Subcutaneous abdominal adipose tissue (tissue), 5 donors: ENCODE measurements around the gene CDH18.

ENCODE experiments used
- H3K27ac ChIP-seq: one replicate; pipeline ENCODE4 v1.7.0; 2013; ENCODE audit warnings: low read depth, mild to moderate bottlenecking, inconsistent platforms, low read length, moderate library complexity
- H3K27me3 ChIP-seq, 5 donors: one replicate each; pipeline ENCODE4 v1.7.0; 2013; ENCODE audit warnings: low read length in 5 of 5, inconsistent platforms in 1 of 5; ENCODE audit not compliant: control insufficient read depth in 5 of 5, insufficient read depth in 4 of 5
- H3K36me3 ChIP-seq, 5 donors: one replicate each; pipeline ENCODE4 v1.7.0; 2013; ENCODE audit warnings: low read length in 5 of 5; ENCODE audit not compliant: control insufficient read depth in 5 of 5, insufficient read depth in 5 of 5
- H3K4me1 ChIP-seq, 5 donors: one replicate each; pipeline ENCODE4 v1.7.0; 2013; ENCODE audit warnings: low read length in 5 of 5, mild to moderate bottlenecking in 3 of 5, moderate library complexity in 1 of 5; ENCODE audit not compliant: control insufficient read depth in 5 of 5, insufficient read depth in 5 of 5
- H3K4me3 ChIP-seq, 5 donors: one replicate each; pipeline ENCODE4 v1.7.0; 2013; ENCODE audit warnings: low read length in 5 of 5, low read depth in 1 of 5
- H3K9ac ChIP-seq, 5 donors: one replicate each; pipeline ENCODE4 v1.7.0; 2013; ENCODE audit warnings: low read length in 5 of 5, mild to moderate bottlenecking in 4 of 5, moderate library complexity in 3 of 5
- H3K9me3 ChIP-seq, 5 donors: one replicate each; pipeline ENCODE4 v1.7.0; 2013; ENCODE audit warnings: low read length in 5 of 5; ENCODE audit not compliant: control insufficient read depth in 5 of 5
- donor health status: healthy.
- donor health status: healthy.
- donor health status: healthy.
- donor health status: healthy.
- donor health status: healthy.

CDH18 gene

DNA sequence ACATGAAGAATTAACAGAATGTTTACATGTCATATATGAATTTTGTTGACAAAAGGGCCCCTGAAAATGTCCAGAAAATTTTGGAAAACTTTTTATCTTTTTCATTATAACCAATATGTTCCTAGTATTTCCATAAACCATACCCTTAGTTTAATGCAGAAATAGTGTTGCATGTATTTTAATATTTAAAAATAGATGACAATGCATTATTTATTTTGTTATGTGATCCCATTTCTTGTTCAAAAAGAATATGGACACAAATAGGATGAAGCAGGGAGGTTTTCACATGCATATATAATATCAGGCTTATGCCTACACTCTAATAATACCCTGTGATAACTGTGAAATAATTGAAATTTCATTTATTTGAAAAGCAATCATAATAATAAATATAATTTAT is 500.5 kb downstream of the CDH18 start:
- Histone ChIP-seq H3K9ac (no peak overlapping the region), H3K9me3 (no peaks in the 10 kb centered on the region), H3K27ac (no peak overlapping the region), H3K4me3 (no peak overlapping the region), H3K4me1 (no peaks in the 10 kb centered on the region), H3K36me3 (no peaks in the 10 kb centered on the region), H3K27me3 (no peaks in the 10 kb centered on the region)

DNA sequence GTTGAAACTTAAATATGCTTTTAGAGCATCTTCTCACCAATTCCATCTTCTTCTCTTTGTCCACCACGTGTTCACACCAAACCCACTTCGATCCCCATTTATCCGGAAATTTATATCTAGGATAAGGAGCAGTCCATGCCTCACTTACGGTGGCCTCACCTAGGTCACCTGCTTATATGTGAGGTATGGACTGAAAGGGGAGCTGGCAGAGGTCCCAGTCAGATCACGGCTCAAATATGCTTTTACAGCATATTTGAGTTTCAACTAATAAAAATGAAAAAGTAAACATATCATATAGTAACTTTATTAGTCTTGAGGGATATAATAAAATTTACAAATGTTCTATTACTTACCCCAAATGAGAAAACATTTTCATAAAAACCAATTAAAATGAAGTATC is 508.4 kb downstream of the CDH18 start:
- H3K4me1 ChIP-seq = no peaks in the 10 kb centered on the region
- no peak overlapping the region for H3K4me3 ChIP-seq

GRCh38 chr5:19462019-19462418 is 526.0 kb downstream of the CDH18 start:
- Histone ChIP-seq H3K27ac (no peak overlapping the region), H3K4me3 (no peak overlapping the region), H3K36me3 (no peaks in the 10 kb centered on the region)

More for the DNA sequence above, 508.4 kb downstream of the CDH18 start:
- H3K27ac ChIP-seq = no peak overlapping the region
- no peaks in the 10 kb centered on the region for H3K9me3 ChIP-seq
- H3K9ac ChIP-seq = no peak overlapping the region
- H3K27me3 ChIP-seq = no peaks in the 10 kb centered on the region
- no peaks in the 10 kb centered on the region for H3K36me3 ChIP-seq

DNA sequence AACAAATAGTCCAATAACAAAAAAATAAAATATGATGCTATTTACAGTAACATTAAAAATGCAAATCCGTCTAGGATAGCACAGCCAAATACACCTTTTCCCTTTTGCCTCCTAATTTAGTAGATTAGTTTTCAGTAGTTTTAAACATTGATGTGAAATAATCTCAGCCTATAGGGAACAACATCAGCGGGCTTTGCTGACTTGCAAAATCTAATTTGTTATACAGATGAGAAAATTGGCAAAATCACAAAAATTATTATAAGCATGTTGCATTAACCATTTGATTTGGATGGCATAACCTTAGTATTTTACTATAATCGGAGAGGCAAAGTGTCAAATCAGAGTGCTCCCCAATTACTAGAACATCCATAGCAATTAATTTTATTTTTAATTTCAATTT is 563.5 kb downstream of the CDH18 start:
- H3K4me3 ChIP-seq = no peak overlapping the region
- no peaks in the 10 kb centered on the region for H3K9me3 ChIP-seq
- H3K27ac ChIP-seq = no peak overlapping the region
- no peaks in the 10 kb centered on the region for H3K4me1 ChIP-seq
- no peak overlapping the region for H3K9ac ChIP-seq
- no peaks in the 10 kb centered on the region for H3K27me3 ChIP-seq
- no peaks in the 10 kb centered on the region for H3K36me3 ChIP-seq

More at GRCh38 chr5:19462019-19462418, 526.0 kb downstream of the CDH18 start:
- Histone ChIP-seq H3K9me3 (no peaks in the 10 kb centered on the region), H3K9ac (no peak overlapping the region), H3K27me3 (no peaks in the 10 kb centered on the region), H3K4me1 (no peaks in the 10 kb centered on the region)
